ENCODE results near the gene KLHL29. TPM values are rescaled to one million over a fixed set of nuclear protein-coding genes. Genes with fewer than 3 reads are reported as not detected.

Gene KLHL29
- polyA plus RNA-seq, 1 of the 3 experiments (the other 2 are of a cell fraction): 4.6 TPM

GRCh38 chr2:23707096-23707495, 322.1 kb downstream of the KLHL29 start:
- Histone ChIP-seq H3K27ac (ENCODE audit: low read depth in 2 of 2, low read length in 1 of 2) (no peak overlapping the region), H3K9me3 (no peaks in the 10 kb centered on the region), H3K27me3 (ENCODE audit: insufficient read depth) (no peaks in the 10 kb centered on the region), H3K9ac (no peak overlapping the region), H3F3A (replicated peaks; ENCODE audit: insufficient read depth) (no peaks in the 10 kb centered on the region), H4K20me1 (ENCODE audit: insufficient read depth) (no peaks in the 10 kb centered on the region), H3K36me3 (replicated peaks in 1 of 2; ENCODE audit: control insufficient read depth in 1 of 2, insufficient read depth in 2 of 2, low read length in 1 of 2) (peaks cover 0 to 26% of the 10 kb centered on the region in 2 experiments), H3K4me1 (ENCODE audit: control insufficient read depth in 1 of 2, insufficient read depth in 2 of 2, low read depth in 1 of 2, low read length in 1 of 2) (peaks cover 0 to 13% of the 10 kb centered on the region in 2 experiments; a peak in 1 of 4 replicates), H3K79me2 (ENCODE audit: insufficient read depth) (no peaks in the 10 kb centered on the region), H3K9me2 (no peaks in the 10 kb centered on the region), H2AFZ (ENCODE audit: low read depth) (no peak overlapping the region), H3K4me3 (ENCODE audit: low read depth in 2 of 2, low read length in 1 of 2) (no peak overlapping the region), H3K4me2 (no peak overlapping the region)
- WGBS (ENCODE audit: low lambda C conversion rate): 93% methylated on average over 9 of the region's 9 CpGs
- CTCF ChIA-PET: interaction anchor here (0.9 to 1.0 kb wide), 2 partner anchors 8 to 11 kb away, joined by 3 read pairs; no protein-coding TSS in a partner anchor
- POLR2A ChIA-PET: no interaction called here
- DNase-seq: no peak
- TF ChIP-seq RXRA (IDR thresholded peaks at IDR 0.05; ENCODE audit: borderline replicate concordance, low read depth) (no peak), SMC3 (IDR thresholded peaks at IDR 0.05; ENCODE audit: low read depth, low read length) (no peak), EP300 (IDR thresholded peaks at IDR 0.05; ENCODE audit: borderline replicate concordance in 1 of 2, low read depth in 1 of 2, low read length in 1 of 2) (no peak), RAD21 (IDR thresholded peaks at IDR 0.05; ENCODE audit: low read length) (no peak), REST (IDR thresholded peaks at IDR 0.05; ENCODE audit: low read depth, low read length) (no peak), NRF1 (IDR thresholded peaks at IDR 0.05; ENCODE audit: low read depth, low read length) (no peak), NFIC (IDR thresholded peaks at IDR 0.05; ENCODE audit: borderline replicate concordance) (no peak), CHD2 (IDR thresholded peaks at IDR 0.05; ENCODE audit: low read length, partially characterized antibody) (no peak), MEF2A (IDR thresholded peaks at IDR 0.05; ENCODE audit: borderline replicate concordance, low read depth) (no peak), EZH2phosphoT487 (IDR thresholded peaks at IDR 0.05; ENCODE audit: borderline replicate concordance, low read depth) (no peak), TCF12 (IDR thresholded peaks at IDR 0.05) (no peak), JUND (IDR thresholded peaks at IDR 0.05) (no peak)

DNA sequence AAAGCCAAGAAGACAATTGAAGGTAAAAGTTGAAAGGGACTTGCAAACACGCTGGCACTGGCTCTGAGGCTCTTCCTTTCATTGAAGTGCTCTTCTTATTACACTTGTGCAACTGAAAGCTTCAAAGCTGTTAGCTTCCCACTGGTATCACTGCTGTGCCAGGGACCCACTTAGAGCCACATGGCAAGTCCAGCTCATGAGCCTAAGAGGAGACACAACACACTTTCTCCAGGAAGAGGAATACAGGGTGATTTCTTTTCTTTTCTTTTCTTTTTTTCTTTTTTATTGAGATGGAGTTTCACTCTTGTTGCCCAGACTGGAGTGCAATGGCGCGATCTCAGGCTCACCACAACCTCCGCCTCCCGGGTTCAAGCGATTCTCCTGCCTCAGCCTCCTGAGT, 323.8 kb downstream of the KLHL29 start:
- ChIA-PET CTCF (interaction anchor here (1.0 kb wide), 1 partner anchor 1353 kb away, joined by 3 read pairs; no protein-coding TSS in a partner anchor), POLR2A (no interaction called here)
- Histone ChIP-seq H3K27ac (ENCODE audit: low read depth in 2 of 2, low read length in 1 of 2) (no peak overlapping the region), H3K4me2 (no peak overlapping the region), H3K9me3 (no peaks in the 10 kb centered on the region), H3K27me3 (ENCODE audit: insufficient read depth) (no peaks in the 10 kb centered on the region), H3K36me3 (replicated peaks in 1 of 2; ENCODE audit: control insufficient read depth in 1 of 2, insufficient read depth in 2 of 2, low read length in 1 of 2) (peaks cover 0 to 22% of the 10 kb centered on the region in 2 experiments), H3K4me1 (ENCODE audit: control insufficient read depth in 1 of 2, insufficient read depth in 2 of 2, low read depth in 1 of 2, low read length in 1 of 2) (peaks cover 0 to 8% of the 10 kb centered on the region in 2 experiments; a peak in 1 of 4 replicates), H3K9ac (no peak overlapping the region), H3K9me2 (no peaks in the 10 kb centered on the region), H3K79me2 (ENCODE audit: insufficient read depth) (no peaks in the 10 kb centered on the region), H3K4me3 (ENCODE audit: low read depth in 2 of 2, low read length in 1 of 2) (no peak overlapping the region), H2AFZ (ENCODE audit: low read depth) (no peak overlapping the region), H4K20me1 (ENCODE audit: insufficient read depth) (no peaks in the 10 kb centered on the region), H3F3A (replicated peaks; ENCODE audit: insufficient read depth) (no peaks in the 10 kb centered on the region)
- no peak for DNase-seq
- WGBS (ENCODE audit: low lambda C conversion rate): 97% methylated on average over 6 of the region's 6 CpGs
- TF ChIP-seq GATA2 (CRISPR knock-in tag; IDR thresholded peaks at IDR 0.05) (no peak), MEF2A (IDR thresholded peaks at IDR 0.05; ENCODE audit: borderline replicate concordance, low read depth) (no peak), GABPA (IDR thresholded peaks at IDR 0.05; ENCODE audit: low read depth) (no peak), NFIC (IDR thresholded peaks at IDR 0.05; ENCODE audit: borderline replicate concordance) (no peak), FOXM1 (IDR thresholded peaks at IDR 0.05; ENCODE audit: low read depth) (no peak), JUND (IDR thresholded peaks at IDR 0.05) (no peak), SIN3A (IDR thresholded peaks at IDR 0.05; ENCODE audit: borderline replicate concordance, low read depth, low read length) (no peak), REST (IDR thresholded peaks at IDR 0.05; ENCODE audit: low read depth, low read length) (no peak), TAF1 (IDR thresholded peaks at IDR 0.05; ENCODE audit: borderline replicate concordance, low read depth, low read length) (no peak), PBX3 (IDR thresholded peaks at IDR 0.05) (no peak), YY1 (IDR thresholded peaks at IDR 0.05; ENCODE audit: low read depth) (no peak), CHD2 (IDR thresholded peaks at IDR 0.05; ENCODE audit: low read length, partially characterized antibody) (no peak)
- TF ChIP-seq, protein P1, sequence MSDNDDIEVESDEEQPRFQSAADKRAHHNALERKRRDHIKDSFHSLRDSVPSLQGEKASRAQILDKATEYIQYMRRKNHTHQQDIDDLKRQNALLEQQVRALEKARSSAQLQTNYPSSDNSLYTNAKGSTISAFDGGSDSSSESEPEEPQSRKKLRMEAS (IDR thresholded peaks at IDR 0.05; ENCODE audit: low read depth): no peak

Data from SK-N-SH (cell line).